Measurements from ENCODE around the gene RALY.
A peak's percentile ranks its signal among the peaks of the same experiment; 100 is the strongest.

Gene RALY

GRCh38 chr20:34043025-34043424, 49.3 kb downstream of the RALY start:
- intact Hi-C loops (cut with DNase I): no loop called here
- no peak for DNase-seq

- intact Hi-C loops (cut with DNase I): no loop called here
- DNase-seq: no peak
Observed at GRCh38 chr20:34045294-34045693, 51.6 kb downstream of the RALY start.

- DNase-seq: no peak
- intact Hi-C loops (cut with DNase I): no loop called here
Observed at GRCh38 chr20:34045930-34046725, 52.4 kb downstream of the RALY start.

GRCh38 chr20:34047010-34047687, 53.4 kb downstream of the RALY start:
- intact Hi-C loops (cut with DNase I): no loop called here
- no peak for DNase-seq

GRCh38 chr20:34047917-34048316, 54.2 kb downstream of the RALY start:
- DNase-seq: no peak
- intact Hi-C loops (cut with DNase I): no loop called here

GRCh38 chr20:34049389-34049788, 55.7 kb downstream of the RALY start:
- intact Hi-C loops (cut with DNase I): no loop called here
- no peak for DNase-seq

- no peak for DNase-seq
- intact Hi-C loops (cut with DNase I): no loop called here
Observed at GRCh38 chr20:34049897-34050695, 56.4 kb downstream of the RALY start.

- no peak for DNase-seq
- intact Hi-C loops (cut with DNase I): no loop called here
Observed at GRCh38 chr20:34052414-34052813, 58.7 kb downstream of the RALY start.

GRCh38 chr20:34055290-34055689, 61.6 kb downstream of the RALY start:
- DNase-seq: no peak
- intact Hi-C loops (cut with DNase I): no loop called here

- intact Hi-C loops (cut with DNase I): no loop called here
- DNase-seq: no peak
Observed at GRCh38 chr20:34058831-34059230, 65.1 kb downstream of the RALY start.

- DNase-seq: no peak
Observed at GRCh38 chr20:34060970-34061369, 67.3 kb downstream of the RALY start.

GRCh38 chr20:34061695-34062094, 68.0 kb downstream of the RALY start:
- DNase-seq: no peak
- intact Hi-C loops (cut with DNase I): no loop called here

More at GRCh38 chr20:34060970-34061369, 67.3 kb downstream of the RALY start:
- intact Hi-C loops (cut with DNase I): no loop called here

- DNase-seq: no peak
- intact Hi-C loops (cut with DNase I): no loop called here
Observed at GRCh38 chr20:34062570-34063482, 69.1 kb downstream of the RALY start.

- intact Hi-C loops (cut with DNase I): no loop called here
- DNase-seq: no peak
Observed at GRCh38 chr20:34064286-34064685, 70.6 kb downstream of the RALY start.

- intact Hi-C loops (cut with DNase I): no loop called here
- peak in 1 of 10 donors; percentile 57 for DNase-seq
Observed at GRCh38 chr20:34065260-34065659, 71.5 kb downstream of the RALY start.

- intact Hi-C loops (cut with DNase I): no loop called here
- no peak for DNase-seq
Observed at GRCh38 chr20:34066476-34067090, 72.9 kb downstream of the RALY start.

GRCh38 chr20:34068001-34068400, 74.3 kb downstream of the RALY start:
- DNase-seq: no peak
- intact Hi-C loops (cut with DNase I): no loop called here

GRCh38 chr20:34069341-34070078, 75.8 kb downstream of the RALY start:
- DNase-seq: peak; percentile 50 to 97 (median 80)
- intact Hi-C loops (cut with DNase I): loop anchor here (1.0 kb wide), 3 partner anchors 75 to 206 kb away; no protein-coding TSS in a partner anchor

GRCh38 chr20:34070079-34070439, 76.3 kb downstream of the RALY start:
- DNase-seq: no peak
- intact Hi-C loops (cut with DNase I): loop anchor here (1.0 kb wide), 3 partner anchors 76 to 207 kb away; no protein-coding TSS in a partner anchor
